ENCODE data around the gene TEX22. TPM values are rescaled to one million over a fixed set of nuclear protein-coding genes. Genes with fewer than 3 reads are reported as not detected.
A peak's percentile ranks its signal among the peaks of the same experiment; 100 is the strongest.

The TEX22 gene
- total and polyA plus RNA-seq, 5 experiments from 2014 or later: 0.09 to 8.2 (median 3.8) TPM; not detected in 1

- no peaks in the 10 kb centered on the region for H3K36me3 Mint-ChIP-seq
- peaks cover 2 to 19% (median 13%) of the 10 kb centered on the region in 4 donors for H3K4me1 Mint-ChIP-seq
- peaks cover 0 to 13% (median 6%) of the 10 kb centered on the region in 5 donors for H3K27me3 Mint-ChIP-seq
- peak overlapping the region in 1 of 10 donors; percentile 37 for H3K27ac Mint-ChIP-seq
- ATAC-seq: no peak
- peak overlapping the region in 4 of 10 donors; percentile 31 to 67 (median 54) for H3K4me3 Mint-ChIP-seq
- H3K9me3 Mint-ChIP-seq: peaks cover 0 to 2% (median 0%) of the 10 kb centered on the region in 9 donors
- DNase-seq: no peak
- POLR2A ChIA-PET: interaction anchor here (0.6 to 1.0 kb wide), 2 partner anchors 10 to 110 kb away, joined by 3 to 6 read pairs; no protein-coding TSS in a partner anchor
Measured at GRCh38 chr14:105413544-105413886, 15.2 kb downstream of the TEX22 start.

- no peaks in the 10 kb centered on the region for H3K9me3 Mint-ChIP-seq
- H3K4me3 Mint-ChIP-seq: peak overlapping the region; percentile 57 to 87 (median 80)
- ATAC-seq (peak; percentile 83 to 89), DNase-seq (peak; percentile 37 to 72 (median 64))
- POLR2A ChIA-PET: interaction anchor here (0.7 to 1.3 kb wide), 4 partner anchors 17 to 74 kb away, joined by 4 to 5 read pairs (median 5); no protein-coding TSS in a partner anchor
- H3K27me3 Mint-ChIP-seq: peaks cover 0 to 13% (median 6%) of the 10 kb centered on the region in 5 donors
- H3K36me3 Mint-ChIP-seq: no peaks in the 10 kb centered on the region
- H3K4me1 Mint-ChIP-seq: peaks cover 0 to 24% (median 18%) of the 10 kb centered on the region in 4 donors
- H3K27ac Mint-ChIP-seq: peak overlapping the region in 5 of 10 donors; percentile 66 to 89 (median 66)
Measured at GRCh38 chr14:105414456-105415371, 16.4 kb downstream of the TEX22 start.

- peaks cover under 1 to 25% (median 20%) of the 10 kb centered on the region in 4 donors for H3K4me1 Mint-ChIP-seq
- H3K9me3 Mint-ChIP-seq: no peaks in the 10 kb centered on the region
- DNase-seq (no peak), ATAC-seq (no peak)
- peaks cover 0 to 13% (median 6%) of the 10 kb centered on the region in 5 donors for H3K27me3 Mint-ChIP-seq
- peak overlapping the region in 3 of 10 donors; percentile 15 to 66 (median 62) for H3K27ac Mint-ChIP-seq
- H3K4me3 Mint-ChIP-seq: peak overlapping the region; percentile 57 to 84 (median 78)
- H3K36me3 Mint-ChIP-seq: no peaks in the 10 kb centered on the region
- POLR2A ChIA-PET: interaction anchor here (0.7 to 1.3 kb wide), 5 partner anchors 13 to 73 kb away, joined by 3 to 5 read pairs (median 5); no protein-coding TSS in a partner anchor
Measured at GRCh38 chr14:105415481-105416428, 17.4 kb downstream of the TEX22 start.

- peak overlapping the region in 9 of 10 donors; percentile 2 to 74 (median 42) for H3K4me3 Mint-ChIP-seq
- POLR2A ChIA-PET: interaction anchor here (0.9 kb wide), 1 partner anchor 64 kb away, joined by 3 read pairs; no protein-coding TSS in a partner anchor
Measured at GRCh38 chr14:105416671-105417070, 18.3 kb downstream of the TEX22 start.

GRCh38 chr14:105417690-105418121 is 19.4 kb downstream of the TEX22 start:
- Mint-ChIP-seq H3K27ac (peak overlapping the region in 4 of 10 donors; percentile 4 to 52 (median 23)), H3K4me3 (peak overlapping the region in 8 of 10 donors; percentile 18 to 60 (median 35)), H3K4me1 (peaks cover 11 to 38% (median 34%) of the 10 kb centered on the region in 4 donors), H3K9me3 (no peaks in the 10 kb centered on the region), H3K36me3 (no peaks in the 10 kb centered on the region), H3K27me3 (peaks cover 0 to 11% (median 5%) of the 10 kb centered on the region in 5 donors)
- DNase-seq: no peak
- POLR2A ChIA-PET: interaction anchor here (0.6 to 1.6 kb wide), 5 partner anchors 14 to 72 kb away, joined by 3 read pairs; no protein-coding TSS in a partner anchor
- no peak for ATAC-seq

More at GRCh38 chr14:105416671-105417070, 18.3 kb downstream of the TEX22 start:
- no peaks in the 10 kb centered on the region for H3K9me3 Mint-ChIP-seq
- peak overlapping the region in 2 of 10 donors; percentile 7 to 40 for H3K27ac Mint-ChIP-seq
- ATAC-seq: no peak
- peaks cover 0 to 13% (median 6%) of the 10 kb centered on the region in 5 donors for H3K27me3 Mint-ChIP-seq
- no peaks in the 10 kb centered on the region for H3K36me3 Mint-ChIP-seq
- no peak for DNase-seq
- H3K4me1 Mint-ChIP-seq: peaks cover 7 to 31% (median 26%) of the 10 kb centered on the region in 4 donors

- Mint-ChIP-seq H3K36me3 (no peaks in the 10 kb centered on the region), H3K4me3 (peak overlapping the region; percentile 47 to 85 (median 66)), H3K4me1 (peaks cover 11 to 35% (median 33%) of the 10 kb centered on the region in 4 donors), H3K27me3 (peaks cover 0 to 3% (median 0%) of the 10 kb centered on the region in 5 donors), H3K27ac (peak overlapping the region in 8 of 10 donors; percentile 19 to 80 (median 61)), H3K9me3 (no peaks in the 10 kb centered on the region)
- POLR2A ChIA-PET: interaction anchor here (1.0 to 1.6 kb wide), 3 partner anchors 30 to 72 kb away, joined by 3 to 4 read pairs (median 3); no protein-coding TSS in a partner anchor
- DNase-seq (no peak), ATAC-seq (no peak)
Measured at GRCh38 chr14:105418269-105419194, 20.2 kb downstream of the TEX22 start.

GRCh38 chr14:105419195-105420091 is 21.1 kb downstream of the TEX22 start, which contains the start of gene MTA1:
Gene MTA1, plus strand, starts transcription at chr14:105419827. Its CDS starts 209 bp downstream, at chr14:105420036.
- Mint-ChIP-seq H3K4me3 (peak within 1 kb of the TSS; percentile 80 to 94 (median 83)), H3K36me3 (no peaks in the 10 kb centered on the region), H3K9me3 (no peaks in the 10 kb centered on the region), H3K4me1 (peaks cover 12 to 36% (median 34%) of the 10 kb centered on the region in 4 donors), H3K27me3 (no peaks in the 10 kb centered on the region), H3K27ac (peak within 1 kb of the TSS; percentile 80 to 94 (median 88))
- DNase-seq (peak in 7 of 10 donors; percentile 18 to 59 (median 40)), ATAC-seq (peak; percentile 37 to 66)
- POLR2A ChIA-PET: interaction anchor here (1.1 to 1.6 kb wide), 2 partner anchors 29 to 51 kb away, joined by 3 to 4 read pairs; no protein-coding TSS in a partner anchor

- peak overlapping the region; percentile 80 to 94 (median 88) for H3K27ac Mint-ChIP-seq
Measured at GRCh38 chr14:105420101-105420973, 22.0 kb downstream of the TEX22 start.

More at GRCh38 chr14:105420101-105420973, 22.0 kb downstream of the TEX22 start:
- H3K36me3 Mint-ChIP-seq: peaks cover 0 to under 1% (median 0%) of the 10 kb centered on the region in 3 donors
- H3K9me3 Mint-ChIP-seq: no peaks in the 10 kb centered on the region
- DNase-seq: no peak
- H3K4me1 Mint-ChIP-seq: peaks cover 12 to 33% (median 32%) of the 10 kb centered on the region in 4 donors
- no peaks in the 10 kb centered on the region for H3K27me3 Mint-ChIP-seq
- peak; percentile 15 to 16 for ATAC-seq
- POLR2A ChIA-PET: interaction anchor here (1.4 to 2.0 kb wide), 3 partner anchors 23 to 70 kb away, joined by 5 to 6 read pairs (median 5); partner anchors contain the start of genes TEDC1 and TEX22
- peak overlapping the region; percentile 80 to 94 (median 83) for H3K4me3 Mint-ChIP-seq

Measured in naive thymus-derived CD8-positive, alpha-beta T cell (primary cell).